WTC11 (cell line): ENCODE results near the gene CCNJL. TPM values are rescaled to one million over a fixed set of nuclear protein-coding genes. Genes with fewer than 3 reads are reported as not detected.

Source experiments
- CBFB ChIP-seq: sonication (generic); formaldehyde crosslinking; IDR thresholded peaks from 2 replicates; pipeline ENCODE4 v1.8.1; 2022; ENCODE audit warnings: mild to moderate bottlenecking, low read depth, missing genetic modification reagents
- ETV6 ChIP-seq: sonication (generic); formaldehyde crosslinking; IDR thresholded peaks from 2 replicates; pipeline ENCODE4 v1.8.1; 2022; ENCODE audit warnings: mild to moderate bottlenecking, missing genetic modification reagents
- GABPB1 ChIP-seq: sonication (generic); formaldehyde crosslinking; IDR thresholded peaks from 2 replicates; pipeline ENCODE4 v1.8.1; 2023; ENCODE audit warnings: mild to moderate bottlenecking, missing genetic modification reagents
- IRF2 ChIP-seq: sonication (generic); formaldehyde crosslinking; IDR thresholded peaks from 2 replicates; pipeline ENCODE4 v1.8.0; 2022; ENCODE audit warnings: low read depth, missing genetic modification reagents, borderline replicate concordance
- OVOL2 ChIP-seq: fragments of 250-450 bp; sonication (Bioruptor Pico); IDR thresholded peaks from 2 replicates; pipeline ENCODE4 v1.9.0; 2021; ENCODE audit warnings: mild to moderate bottlenecking, borderline replicate concordance
- TEAD4 ChIP-seq: sonication (generic); formaldehyde crosslinking; IDR thresholded peaks from 2 replicates; pipeline ENCODE4 v1.8.0; 2022; ENCODE audit warnings: mild to moderate bottlenecking, missing genetic modification reagents
- TP53 ChIP-seq: sonication (generic); formaldehyde crosslinking; IDR thresholded peaks from 2 replicates; pipeline ENCODE4 v1.8.1; 2023; ENCODE audit warnings: mild to moderate bottlenecking, missing genetic modification reagents
- ZNF232 ChIP-seq: sonication (generic); formaldehyde crosslinking; IDR thresholded peaks from 2 replicates; pipeline ENCODE4 v1.8.0; 2022; ENCODE audit warnings: mild to moderate bottlenecking, missing genetic modification reagents
- ZNF396 ChIP-seq: fragments of 250-450 bp; sonication (Bioruptor Pico); IDR thresholded peaks from 2 replicates; pipeline ENCODE4 v1.8.0; 2021; ENCODE audit warnings: mild to moderate bottlenecking, moderate library complexity, borderline replicate concordance
- ZNF423 ChIP-seq: fragments of 250-450 bp; sonication (Bioruptor Pico); IDR thresholded peaks from 2 replicates; pipeline ENCODE4 v2.1.2; 2022; ENCODE audit warnings: mild to moderate bottlenecking, moderate library complexity
- ZNF671 ChIP-seq: fragments of 250-450 bp; sonication (Bioruptor Pico); IDR thresholded peaks from 2 replicates; pipeline ENCODE4 v1.8.0; 2021; ENCODE audit warnings: mild to moderate bottlenecking
- total RNA-seq: library from RNA; stranded (reverse); gene quantifications from 3 replicates; pipeline ENCODE4 v1.2.3, GENCODE V29; 2021
- TF ChIP-seq, protein P1 (sequence below): sonication (generic); formaldehyde crosslinking; IDR thresholded peaks from 2 replicates; pipeline ENCODE4 v1.8.0; 2022; ENCODE audit warnings: missing genetic modification reagents
- TF ChIP-seq, protein P2 (sequence below): sonication (generic); formaldehyde crosslinking; IDR thresholded peaks from 2 replicates; pipeline ENCODE4 v1.8.1; 2022; ENCODE audit warnings: low read depth, mild to moderate bottlenecking, moderate library complexity, missing genetic modification reagents, borderline replicate concordance
- TF ChIP-seq, protein P3 (sequence below): sonication (generic); formaldehyde crosslinking; IDR thresholded peaks from 2 replicates; pipeline ENCODE4 v1.8.1; 2022; ENCODE audit warnings: missing genetic modification reagents, borderline replicate concordance
- TF ChIP-seq, protein P4 (sequence below): sonication (generic); formaldehyde crosslinking; IDR thresholded peaks from 2 replicates; pipeline ENCODE4 v1.8.0; 2023; ENCODE audit warnings: mild to moderate bottlenecking, missing genetic modification reagents
- TF ChIP-seq, protein P5 (sequence below): fragments of 250-450 bp; sonication (Bioruptor Pico); IDR thresholded peaks from 2 replicates; pipeline ENCODE4 v1.9.0; 2021; ENCODE audit warnings: moderate library complexity, mild to moderate bottlenecking, inconsistent platforms, borderline replicate concordance
- TF ChIP-seq, protein P6 (sequence below): sonication (generic); formaldehyde crosslinking; IDR thresholded peaks from 2 replicates; pipeline ENCODE4 v1.8.1; 2023; ENCODE audit warnings: mild to moderate bottlenecking, missing genetic modification reagents, moderate library complexity

CCNJL gene
- total RNA-seq, 1 experiment from 2014 or later, result 31.3 TPM

DNA sequence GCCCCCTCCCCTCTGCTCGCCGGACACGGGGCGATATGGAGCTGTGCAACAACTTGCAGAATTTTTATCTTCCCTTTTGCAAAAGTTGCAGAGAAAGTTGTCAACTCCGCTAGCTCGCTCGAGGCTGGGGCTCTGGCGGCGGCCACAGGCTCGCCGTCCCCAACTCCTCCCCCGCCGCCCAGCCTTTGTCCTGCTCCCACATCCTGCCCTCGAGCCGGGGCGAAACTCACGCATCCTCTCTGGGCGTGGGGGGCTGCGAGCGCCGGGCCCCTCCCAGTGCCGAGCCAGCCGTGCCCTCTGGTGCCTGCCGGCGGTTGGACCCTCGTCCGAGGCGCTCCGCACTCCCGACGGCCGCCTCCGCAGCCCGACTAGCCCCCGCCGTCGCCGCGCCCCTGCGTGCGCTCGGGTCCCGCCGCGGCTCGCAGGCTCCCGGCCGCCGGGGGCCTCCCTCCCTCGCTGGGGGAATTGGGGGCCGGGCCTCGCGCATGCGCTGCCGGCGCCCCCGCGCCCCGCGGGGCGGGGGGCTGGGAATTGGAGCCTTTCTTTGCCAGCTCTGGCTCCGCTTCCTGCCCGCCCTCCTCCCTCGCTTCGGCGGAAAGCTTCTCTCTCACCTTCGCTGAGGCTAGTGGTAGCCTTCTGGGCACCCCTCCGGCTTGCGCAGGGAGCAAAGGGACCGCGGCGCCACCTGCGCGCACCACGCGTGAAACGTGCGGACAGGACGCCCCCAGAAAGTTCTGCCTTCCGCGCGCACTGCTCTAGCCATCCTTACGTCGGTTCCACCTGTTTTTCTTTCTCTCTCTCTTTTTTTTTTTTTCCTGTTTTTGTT lies at the start of gene CCNJL (continued):
- TF ChIP-seq, protein P1, sequence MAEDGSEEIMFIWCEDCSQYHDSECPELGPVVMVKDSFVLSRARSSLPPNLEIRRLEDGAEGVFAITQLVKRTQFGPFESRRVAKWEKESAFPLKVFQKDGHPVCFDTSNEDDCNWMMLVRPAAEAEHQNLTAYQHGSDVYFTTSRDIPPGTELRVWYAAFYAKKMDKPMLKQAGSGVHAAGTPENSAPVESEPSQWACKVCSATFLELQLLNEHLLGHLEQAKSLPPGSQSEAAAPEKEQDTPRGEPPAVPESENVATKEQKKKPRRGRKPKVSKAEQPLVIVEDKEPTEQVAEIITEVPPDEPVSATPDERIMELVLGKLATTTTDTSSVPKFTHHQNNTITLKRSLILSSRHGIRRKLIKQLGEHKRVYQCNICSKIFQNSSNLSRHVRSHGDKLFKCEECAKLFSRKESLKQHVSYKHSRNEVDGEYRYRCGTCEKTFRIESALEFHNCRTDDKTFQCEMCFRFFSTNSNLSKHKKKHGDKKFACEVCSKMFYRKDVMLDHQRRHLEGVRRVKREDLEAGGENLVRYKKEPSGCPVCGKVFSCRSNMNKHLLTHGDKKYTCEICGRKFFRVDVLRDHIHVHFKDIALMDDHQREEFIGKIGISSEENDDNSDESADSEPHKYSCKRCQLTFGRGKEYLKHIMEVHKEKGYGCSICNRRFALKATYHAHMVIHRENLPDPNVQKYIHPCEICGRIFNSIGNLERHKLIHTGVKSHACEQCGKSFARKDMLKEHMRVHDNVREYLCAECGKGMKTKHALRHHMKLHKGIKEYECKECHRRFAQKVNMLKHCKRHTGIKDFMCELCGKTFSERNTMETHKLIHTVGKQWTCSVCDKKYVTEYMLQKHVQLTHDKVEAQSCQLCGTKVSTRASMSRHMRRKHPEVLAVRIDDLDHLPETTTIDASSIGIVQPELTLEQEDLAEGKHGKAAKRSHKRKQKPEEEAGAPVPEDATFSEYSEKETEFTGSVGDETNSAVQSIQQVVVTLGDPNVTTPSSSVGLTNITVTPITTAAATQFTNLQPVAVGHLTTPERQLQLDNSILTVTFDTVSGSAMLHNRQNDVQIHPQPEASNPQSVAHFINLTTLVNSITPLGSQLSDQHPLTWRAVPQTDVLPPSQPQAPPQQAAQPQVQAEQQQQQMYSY (CRISPR knock-in tag), result no peak
- no peak; the same call in 1 of the 2 replicates for TF ChIP-seq ETV6
- no peak for TF ChIP-seq ZNF232 (CRISPR knock-in tag)
- TF ChIP-seq, protein P2, sequence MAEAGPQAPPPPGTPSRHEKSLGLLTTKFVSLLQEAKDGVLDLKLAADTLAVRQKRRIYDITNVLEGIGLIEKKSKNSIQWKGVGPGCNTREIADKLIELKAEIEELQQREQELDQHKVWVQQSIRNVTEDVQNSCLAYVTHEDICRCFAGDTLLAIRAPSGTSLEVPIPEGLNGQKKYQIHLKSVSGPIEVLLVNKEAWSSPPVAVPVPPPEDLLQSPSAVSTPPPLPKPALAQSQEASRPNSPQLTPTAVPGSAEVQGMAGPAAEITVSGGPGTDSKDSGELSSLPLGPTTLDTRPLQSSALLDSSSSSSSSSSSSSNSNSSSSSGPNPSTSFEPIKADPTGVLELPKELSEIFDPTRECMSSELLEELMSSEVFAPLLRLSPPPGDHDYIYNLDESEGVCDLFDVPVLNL, result no peak
- TF ChIP-seq TEAD4 (CRISPR knock-in tag), result no peak
- no peak for TF ChIP-seq ZNF396 (CRISPR knock-in tag)
- TF ChIP-seq, protein P3, sequence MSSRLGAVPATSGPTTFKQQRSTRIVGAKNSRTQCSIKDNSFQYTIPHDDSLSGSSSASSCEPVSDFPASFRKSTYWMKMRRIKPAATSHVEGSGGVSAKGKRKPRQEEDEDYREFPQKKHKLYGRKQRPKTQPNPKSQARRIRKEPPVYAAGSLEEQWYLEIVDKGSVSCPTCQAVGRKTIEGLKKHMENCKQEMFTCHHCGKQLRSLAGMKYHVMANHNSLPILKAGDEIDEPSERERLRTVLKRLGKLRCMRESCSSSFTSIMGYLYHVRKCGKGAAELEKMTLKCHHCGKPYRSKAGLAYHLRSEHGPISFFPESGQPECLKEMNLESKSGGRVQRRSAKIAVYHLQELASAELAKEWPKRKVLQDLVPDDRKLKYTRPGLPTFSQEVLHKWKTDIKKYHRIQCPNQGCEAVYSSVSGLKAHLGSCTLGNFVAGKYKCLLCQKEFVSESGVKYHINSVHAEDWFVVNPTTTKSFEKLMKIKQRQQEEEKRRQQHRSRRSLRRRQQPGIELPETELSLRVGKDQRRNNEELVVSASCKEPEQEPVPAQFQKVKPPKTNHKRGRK (CRISPR knock-in tag), result 0 out of 2 replicates have a peak, but pooled peaks have one; percentile 43
- no peak for TF ChIP-seq TP53 (CRISPR knock-in tag)
- TF ChIP-seq, protein P4, sequence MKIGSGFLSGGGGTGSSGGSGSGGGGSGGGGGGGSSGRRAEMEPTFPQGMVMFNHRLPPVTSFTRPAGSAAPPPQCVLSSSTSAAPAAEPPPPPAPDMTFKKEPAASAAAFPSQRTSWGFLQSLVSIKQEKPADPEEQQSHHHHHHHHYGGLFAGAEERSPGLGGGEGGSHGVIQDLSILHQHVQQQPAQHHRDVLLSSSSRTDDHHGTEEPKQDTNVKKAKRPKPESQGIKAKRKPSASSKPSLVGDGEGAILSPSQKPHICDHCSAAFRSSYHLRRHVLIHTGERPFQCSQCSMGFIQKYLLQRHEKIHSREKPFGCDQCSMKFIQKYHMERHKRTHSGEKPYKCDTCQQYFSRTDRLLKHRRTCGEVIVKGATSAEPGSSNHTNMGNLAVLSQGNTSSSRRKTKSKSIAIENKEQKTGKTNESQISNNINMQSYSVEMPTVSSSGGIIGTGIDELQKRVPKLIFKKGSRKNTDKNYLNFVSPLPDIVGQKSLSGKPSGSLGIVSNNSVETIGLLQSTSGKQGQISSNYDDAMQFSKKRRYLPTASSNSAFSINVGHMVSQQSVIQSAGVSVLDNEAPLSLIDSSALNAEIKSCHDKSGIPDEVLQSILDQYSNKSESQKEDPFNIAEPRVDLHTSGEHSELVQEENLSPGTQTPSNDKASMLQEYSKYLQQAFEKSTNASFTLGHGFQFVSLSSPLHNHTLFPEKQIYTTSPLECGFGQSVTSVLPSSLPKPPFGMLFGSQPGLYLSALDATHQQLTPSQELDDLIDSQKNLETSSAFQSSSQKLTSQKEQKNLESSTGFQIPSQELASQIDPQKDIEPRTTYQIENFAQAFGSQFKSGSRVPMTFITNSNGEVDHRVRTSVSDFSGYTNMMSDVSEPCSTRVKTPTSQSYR (CRISPR knock-in tag), result 0 out of 2 replicates have a peak, but pooled peaks have one; percentile 40
- TF ChIP-seq ZNF671 (CRISPR knock-in tag), result no peak
- peak; percentile 71; the same call in 1 of the 2 replicates for TF ChIP-seq CBFB (CRISPR knock-in tag)
- TF ChIP-seq ZNF423 (CRISPR knock-in tag), result no peak
- no peak for TF ChIP-seq GABPB1
- TF ChIP-seq, protein P5, sequence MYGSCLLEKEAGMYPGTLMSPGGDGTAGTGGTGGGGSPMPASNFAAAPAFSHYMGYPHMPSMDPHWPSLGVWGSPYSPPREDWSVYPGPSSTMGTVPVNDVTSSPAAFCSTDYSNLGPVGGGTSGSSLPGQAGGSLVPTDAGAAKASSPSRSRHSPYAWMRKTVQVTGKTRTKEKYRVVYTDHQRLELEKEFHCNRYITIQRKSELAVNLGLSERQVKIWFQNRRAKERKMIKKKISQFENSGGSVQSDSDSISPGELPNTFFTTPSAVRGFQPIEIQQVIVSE (CRISPR knock-in tag), result no peak
- TF ChIP-seq, protein P6, sequence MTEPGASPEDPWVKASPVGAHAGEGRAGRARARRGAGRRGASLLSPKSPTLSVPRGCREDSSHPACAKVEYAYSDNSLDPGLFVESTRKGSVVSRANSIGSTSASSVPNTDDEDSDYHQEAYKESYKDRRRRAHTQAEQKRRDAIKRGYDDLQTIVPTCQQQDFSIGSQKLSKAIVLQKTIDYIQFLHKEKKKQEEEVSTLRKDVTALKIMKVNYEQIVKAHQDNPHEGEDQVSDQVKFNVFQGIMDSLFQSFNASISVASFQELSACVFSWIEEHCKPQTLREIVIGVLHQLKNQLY (CRISPR knock-in tag), result no peak
- TF ChIP-seq OVOL2 (CRISPR knock-in tag), result no peak
- TF ChIP-seq IRF2 (CRISPR knock-in tag), result no peak
